ENCODE results near the gene EXOC4. TPM values are rescaled to one million over a fixed set of nuclear protein-coding genes. Genes with fewer than 3 reads are reported as not detected.

EXOC4 gene
- total and polyA plus RNA-seq, 2 of the 13 experiments (the other 11 are each of a cell fraction or from before 2014, with no cell fraction given): 22.5 to 39.0 TPM

GRCh38 chr7:133359449-133359848 is 106.6 kb downstream of the EXOC4 start (continued):
- no peak for TF ChIP-seq SMAD1 (CRISPR knock-in tag; IDR thresholded peaks at IDR 0.05; ENCODE audit: borderline replicate concordance, low read depth)
- no peak for TF ChIP-seq STAT6 (CRISPR knock-in tag; IDR thresholded peaks at IDR 0.05; ENCODE audit: borderline replicate concordance)
- TF ChIP-seq TRIM24 (CRISPR knock-in tag; IDR thresholded peaks at IDR 0.05): no peak
- no peak for TF ChIP-seq ZNF546 (CRISPR knock-in tag; conservative IDR thresholded peaks at IDR 0.05)
- TF ChIP-seq CHD4 (IDR thresholded peaks at IDR 0.05; ENCODE audit: borderline replicate concordance, low read length): no peak
- no peak for TF ChIP-seq PAF1 (CRISPR knock-in tag; IDR thresholded peaks at IDR 0.05)
- no peak for TF ChIP-seq PAWR (CRISPR knock-in tag; IDR thresholded peaks at IDR 0.05; ENCODE audit: borderline replicate concordance)
- no peak for TF ChIP-seq EED (CRISPR knock-in tag; IDR thresholded peaks at IDR 0.05)

DNA sequence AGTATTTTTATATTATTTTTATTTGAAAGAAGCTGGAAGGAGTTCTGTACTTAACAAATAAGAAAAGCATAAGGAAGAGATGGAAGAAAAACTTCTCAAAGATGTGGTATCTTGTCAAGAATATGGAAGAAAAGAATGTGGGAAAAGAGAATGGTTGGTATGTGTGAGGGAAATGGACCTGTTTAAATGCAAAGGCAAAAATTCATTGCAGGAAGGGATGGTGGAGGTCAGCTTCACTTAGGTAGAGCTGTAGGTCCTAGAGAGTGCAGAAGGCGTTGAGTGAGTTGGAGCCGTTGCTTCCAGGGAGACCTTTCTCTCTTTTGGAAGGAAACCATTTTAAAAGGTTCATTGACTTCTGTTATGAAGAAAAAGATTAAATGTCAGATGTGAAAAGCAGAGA is 107.3 kb downstream of the EXOC4 start:
- WGBS (ENCODE audit: low lambda C conversion rate): 98% methylated on average over 2 of the region's 2 CpGs
- no peak overlapping the region for H3K9ac ChIP-seq (ENCODE audit: insufficient read depth, low read depth, low read length)
- H3K27me3 ChIP-seq (ENCODE audit: control insufficient read depth in 1 of 2, insufficient read depth in 2 of 2, low read length in 2 of 2): no peaks in the 10 kb centered on the region
- no peaks in the 10 kb centered on the region for H3K4me1 ChIP-seq (ENCODE audit: insufficient read depth, low read length)
- H3K4me3 ChIP-seq (replicated peaks in 1 of 3; ENCODE audit: insufficient read depth in 1 of 3, low read depth in 2 of 3, low read length in 3 of 3): no peak overlapping the region
- H3K27ac ChIP-seq (ENCODE audit: extremely low read length, insufficient read depth, low read length): no peak overlapping the region
- ATAC-seq (no peak), DNase-seq (ENCODE audit: low spot score) (no peak), FAIRE-seq (no peak)
- ChIA-PET CTCF (ENCODE audit: low intra/inter-chr PET ratio, low total read pairs) (no interaction called here), POLR2A (no interaction called here)
- no TSS peak for BruUV-seq (replicated peaks)
- no peaks in the 10 kb centered on the region for H3K9me3 ChIP-seq (ENCODE audit: low read length)
- no peaks in the 10 kb centered on the region for H3K79me2 ChIP-seq (ENCODE audit: insufficient read depth, low read length)
- in situ Hi-C loops (cut with HindIII; ENCODE audit: extremely low pct_ligation_motif_present, low pct_unique_long_range_greater_than_20kb) (no loop called here), intact Hi-C loops (cut with micrococcal nuclease; ENCODE audit: unreplicated experiment) (no loop called here)
- H3K4me2 ChIP-seq (ENCODE audit: low read depth, low read length): no peak overlapping the region
- H4K20me1 ChIP-seq (ENCODE audit: insufficient read depth, low read length): no peaks in the 10 kb centered on the region
- no peak for TF ChIP-seq POLR2A (IDR thresholded peaks at IDR 0.05; ENCODE audit: insufficient read depth in 1 of 2, low read depth in 2 of 2, low read length in 2 of 2)
- no peak for TF ChIP-seq ZNF441 (CRISPR knock-in tag; IDR thresholded peaks at IDR 0.05; ENCODE audit: borderline replicate concordance)
- TF ChIP-seq, protein P1, sequence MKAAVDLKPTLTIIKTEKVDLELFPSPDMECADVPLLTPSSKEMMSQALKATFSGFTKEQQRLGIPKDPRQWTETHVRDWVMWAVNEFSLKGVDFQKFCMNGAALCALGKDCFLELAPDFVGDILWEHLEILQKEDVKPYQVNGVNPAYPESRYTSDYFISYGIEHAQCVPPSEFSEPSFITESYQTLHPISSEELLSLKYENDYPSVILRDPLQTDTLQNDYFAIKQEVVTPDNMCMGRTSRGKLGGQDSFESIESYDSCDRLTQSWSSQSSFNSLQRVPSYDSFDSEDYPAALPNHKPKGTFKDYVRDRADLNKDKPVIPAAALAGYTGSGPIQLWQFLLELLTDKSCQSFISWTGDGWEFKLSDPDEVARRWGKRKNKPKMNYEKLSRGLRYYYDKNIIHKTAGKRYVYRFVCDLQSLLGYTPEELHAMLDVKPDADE (CRISPR knock-in tag; IDR thresholded peaks at IDR 0.05): no peak
- TF ChIP-seq ZNF256 (CRISPR knock-in tag; conservative IDR thresholded peaks at IDR 0.05): no peak
- H3K36me3 ChIP-seq (replicated peaks in 1 of 2; ENCODE audit: control insufficient read depth in 1 of 2, insufficient read depth in 2 of 2, low read length in 2 of 2): no peaks in the 10 kb centered on the region; a peak in 1 of 5 replicates
- H2AFZ ChIP-seq (ENCODE audit: low read length): no peak overlapping the region

Measured in HepG2 (cell line).